ENCODE data around the gene COX4I1. TPM values are rescaled to one million over a fixed set of nuclear protein-coding genes. Genes with fewer than 3 reads are reported as not detected.

Gene COX4I1
- total and polyA plus RNA-seq, 2 donors (not counting 1 experiment from before 2014, with no cell fraction given), result 759 to 813 TPM

- Histone ChIP-seq H3K4me3 (ENCODE audit: control extremely low read depth in 1 of 5, extremely low read depth in 1 of 5, insufficient read depth in 1 of 5, low read depth in 2 of 5, low read length in 4 of 5) (no peak overlapping the region), H3K4me1 (ENCODE audit: control insufficient read depth in 2 of 2, insufficient read depth in 2 of 2, low read length in 2 of 2) (no peaks in the 10 kb centered on the region), H3K27me3 (replicated peaks in 1 of 4; ENCODE audit: control extremely low read depth in 1 of 4, control insufficient read depth in 3 of 4, insufficient read depth in 4 of 4, low read length in 3 of 4) (peaks cover 0 to 20% (median 3%) of the 10 kb centered on the region in 4 experiments), H3K79me2 (ENCODE audit: control insufficient read depth, insufficient read depth, low read length) (no peaks in the 10 kb centered on the region), H3K4me2 (replicated peaks; ENCODE audit: low read depth, low read length, poor library complexity, severe bottlenecking) (no peak overlapping the region), H2AFZ (ENCODE audit: insufficient read depth, low read depth, low read length, poor library complexity, severe bottlenecking) (no peak overlapping the region), H3K36me3 (replicated peaks in 1 of 2; ENCODE audit: control extremely low read depth in 1 of 2, control insufficient read depth in 1 of 2, extremely low read depth in 1 of 2, insufficient read depth in 2 of 2, low read length in 1 of 2) (peaks cover 0 to 25% of the 10 kb centered on the region in 2 experiments), H3K9me3 (ENCODE audit: control extremely low read depth in 1 of 3, control insufficient read depth in 2 of 3, insufficient read depth in 1 of 3, low read length in 2 of 3) (no peaks in the 10 kb centered on the region), H3K9ac (ENCODE audit: low read length) (no peak overlapping the region), H3K27ac (ENCODE audit: low read length in 2 of 2) (no peak overlapping the region), H4K20me1 (ENCODE audit: control insufficient read depth, insufficient read depth, low read length, poor library complexity, severe bottlenecking) (peaks cover 19% of the 10 kb centered on the region)
- 77% methylated on average over 8 of the region's 10 CpGs for WGBS (ENCODE audit: insufficient coverage)
- H3K27me3 Mint-ChIP-seq, result peaks cover 26% of the 10 kb centered on the region
- no peak overlapping the region for H3K27ac Mint-ChIP-seq
- DNase-seq (no peak), ATAC-seq (ENCODE audit: low read depth) (no peak)
- no peak overlapping the region for H3K4me3 Mint-ChIP-seq
- intact Hi-C loops (cut with micrococcal nuclease), result no loop called here
- no peaks in the 10 kb centered on the region for H3K9me3 Mint-ChIP-seq (ENCODE audit: insufficient read depth)
- CTCF ChIA-PET, result interaction anchor here (0.8 to 2.6 kb wide), 4 partner anchors 9 to 193 kb away, joined by 3 to 17 read pairs (median 4); no protein-coding TSS in a partner anchor
- POLR2A ChIA-PET, result no interaction called here
- no peaks in the 10 kb centered on the region for H3K4me1 Mint-ChIP-seq
- no peak for TF ChIP-seq CTCF (IDR thresholded peaks at IDR 0.05)
- TF ChIP-seq EZH2 (IDR thresholded peaks at IDR 0.05; ENCODE audit: borderline replicate concordance, insufficient read depth, low read depth, low read length, poor library complexity, severe bottlenecking), result no peak
Observed at GRCh38 chr16:85809645-85810044, 10.2 kb downstream of the COX4I1 start.

- intact Hi-C loops (cut with micrococcal nuclease), result no loop called here
- no peak overlapping the region for H3K27ac Mint-ChIP-seq
- H3K4me1 Mint-ChIP-seq, result no peaks in the 10 kb centered on the region
- peaks cover 0 to 20% (median 3%) of the 10 kb centered on the region in 4 experiments for H3K27me3 ChIP-seq (replicated peaks in 1 of 4; ENCODE audit: control extremely low read depth in 1 of 4, control insufficient read depth in 3 of 4, insufficient read depth in 4 of 4, low read length in 3 of 4)
- ChIA-PET CTCF (interaction anchor here (0.7 to 2.6 kb wide), 6 partner anchors 8 to 715 kb away, joined by 3 to 17 read pairs (median 4); no protein-coding TSS in a partner anchor), POLR2A (no interaction called here)
- H3K27ac ChIP-seq (ENCODE audit: low read length in 2 of 2), result no peak overlapping the region
- H3K36me3 ChIP-seq (replicated peaks in 1 of 2; ENCODE audit: control extremely low read depth in 1 of 2, control insufficient read depth in 1 of 2, extremely low read depth in 1 of 2, insufficient read depth in 2 of 2, low read length in 1 of 2), result peaks cover 0 to 19% of the 10 kb centered on the region in 2 experiments
- ATAC-seq (ENCODE audit: low read depth), result no peak
- peaks cover 15% of the 10 kb centered on the region for H4K20me1 ChIP-seq (ENCODE audit: control insufficient read depth, insufficient read depth, low read length, poor library complexity, severe bottlenecking)
- no peaks in the 10 kb centered on the region for H3K9me3 ChIP-seq (ENCODE audit: control extremely low read depth in 1 of 3, control insufficient read depth in 2 of 3, insufficient read depth in 1 of 3, low read length in 2 of 3)
- H3K79me2 ChIP-seq (ENCODE audit: control insufficient read depth, insufficient read depth, low read length), result no peaks in the 10 kb centered on the region
- H3K4me3 Mint-ChIP-seq, result no peak overlapping the region
- no peaks in the 10 kb centered on the region for H3K9me3 Mint-ChIP-seq (ENCODE audit: insufficient read depth)
- H2AFZ ChIP-seq (ENCODE audit: insufficient read depth, low read depth, low read length, poor library complexity, severe bottlenecking), result no peak overlapping the region
- no peak overlapping the region for H3K4me2 ChIP-seq (replicated peaks; ENCODE audit: low read depth, low read length, poor library complexity, severe bottlenecking)
- no peaks in the 10 kb centered on the region for H3K4me1 ChIP-seq (ENCODE audit: control insufficient read depth in 2 of 2, insufficient read depth in 2 of 2, low read length in 2 of 2)
- H3K27me3 Mint-ChIP-seq, result peaks cover 26% of the 10 kb centered on the region
- 97% methylated on average over 12 of the region's 13 CpGs for WGBS (ENCODE audit: insufficient coverage)
- H3K4me3 ChIP-seq (ENCODE audit: control extremely low read depth in 1 of 5, extremely low read depth in 1 of 5, insufficient read depth in 1 of 5, low read depth in 2 of 5, low read length in 4 of 5), result no peak overlapping the region
- H3K9ac ChIP-seq (ENCODE audit: low read length), result no peak overlapping the region
- TF ChIP-seq EZH2 (IDR thresholded peaks at IDR 0.05; ENCODE audit: borderline replicate concordance, insufficient read depth, low read depth, low read length, poor library complexity, severe bottlenecking), result no peak
- no peak for TF ChIP-seq CTCF (IDR thresholded peaks at IDR 0.05)
- DNase-seq, result no peak
Observed at GRCh38 chr16:85810097-85810741, 10.7 kb downstream of the COX4I1 start.

All from B cell (primary cell).